ENCODE data around the gene AGT.
"Not testable (repeated sequence)": the region's sequence is repeated elsewhere in the genome, so short reads cannot be mapped to it uniquely, and the experiment has no call there.

The AGT gene

GRCh38 chr1:230706887-230707731 lies 6.8 kb downstream of the AGT start:
- DNase-seq, result no peak

GRCh38 chr1:230706020-230706699 lies 7.8 kb downstream of the AGT start:
- DNase-seq, result no peak

GRCh38 chr1:230705289-230706019 lies 8.5 kb downstream of the AGT start:
- DNase-seq, result no peak

- DNase-seq, result no peak
These were observed 9.1 kb downstream of the AGT start for GRCh38 chr1:230704830-230705229.

- DNase-seq, result no peak
These were observed 10.1 kb downstream of the AGT start for GRCh38 chr1:230703679-230704385.

- no peak for DNase-seq
These were observed 10.8 kb downstream of the AGT start for GRCh38 chr1:230702934-230703678.

- no peak for DNase-seq
These were observed 11.8 kb downstream of the AGT start for GRCh38 chr1:230701895-230702768.

GRCh38 chr1:230701434-230701833 lies 12.5 kb downstream of the AGT start:
- no peak for DNase-seq

- no peak for DNase-seq
These were observed 13.8 kb downstream of the AGT start for GRCh38 chr1:230700132-230700531.

GRCh38 chr1:230699716-230700115 lies 14.2 kb downstream of the AGT start:
- DNase-seq, result no peak

- DNase-seq, result not testable (repeated sequence)
These were observed 15.0 kb downstream of the AGT start for GRCh38 chr1:230698964-230699363.

GRCh38 chr1:230698130-230698529 lies 15.8 kb downstream of the AGT start:
- DNase-seq, result no peak

GRCh38 chr1:230696722-230697437 lies 17.0 kb downstream of the AGT start:
- no peak for DNase-seq

- no peak for DNase-seq
These were observed 17.7 kb downstream of the AGT start for GRCh38 chr1:230696218-230696617.

- no peak for DNase-seq
These were observed 18.9 kb downstream of the AGT start for GRCh38 chr1:230694991-230695390.

GRCh38 chr1:230694464-230694863 lies 19.5 kb downstream of the AGT start:
- DNase-seq, result no peak

GRCh38 chr1:230693777-230694176 lies 20.1 kb downstream of the AGT start:
- DNase-seq, result no peak

GRCh38 chr1:230693221-230693620 lies 20.7 kb downstream of the AGT start:
- no peak for DNase-seq

GRCh38 chr1:230691615-230692014 lies 22.3 kb downstream of the AGT start:
- no peak for DNase-seq

- DNase-seq, result no peak
These were observed 23.8 kb downstream of the AGT start for GRCh38 chr1:230690101-230690500.

- no peak for DNase-seq
These were observed 27.2 kb downstream of the AGT start for GRCh38 chr1:230686747-230687146.

Measured in NCI-H1048 (cell line).